IPS-11a (cell line): Measurements from ENCODE around the gene SLC12A5.

Source experiments
- H3K4me3 ChIP-seq: one replicate; pipeline ENCODE4 v1.5.1; 2013; ENCODE audit warnings: low read depth, low read length, control low read depth

Gene SLC12A5

DNA sequence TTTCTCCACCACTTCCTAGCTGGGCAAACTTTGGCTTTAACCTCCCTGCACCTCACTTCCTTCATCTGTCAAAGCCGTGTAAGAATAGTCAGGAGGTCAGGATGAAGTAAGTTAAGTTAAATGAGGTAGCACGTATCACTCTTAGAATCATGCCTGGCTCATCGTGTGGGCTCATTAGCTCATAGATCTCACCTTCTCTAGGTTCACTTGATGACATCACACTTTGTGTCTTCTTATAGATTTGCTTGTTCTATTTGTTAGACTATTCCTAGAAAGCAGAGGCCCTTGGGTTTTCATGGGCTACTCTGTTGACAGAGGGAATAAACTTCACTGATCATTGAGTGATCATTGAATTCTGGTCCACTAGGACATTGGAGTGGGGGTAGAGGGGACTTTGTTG is 72.9 kb downstream of the SLC12A5 start:
- H3K4me3 ChIP-seq = no peak overlapping the region

DNA sequence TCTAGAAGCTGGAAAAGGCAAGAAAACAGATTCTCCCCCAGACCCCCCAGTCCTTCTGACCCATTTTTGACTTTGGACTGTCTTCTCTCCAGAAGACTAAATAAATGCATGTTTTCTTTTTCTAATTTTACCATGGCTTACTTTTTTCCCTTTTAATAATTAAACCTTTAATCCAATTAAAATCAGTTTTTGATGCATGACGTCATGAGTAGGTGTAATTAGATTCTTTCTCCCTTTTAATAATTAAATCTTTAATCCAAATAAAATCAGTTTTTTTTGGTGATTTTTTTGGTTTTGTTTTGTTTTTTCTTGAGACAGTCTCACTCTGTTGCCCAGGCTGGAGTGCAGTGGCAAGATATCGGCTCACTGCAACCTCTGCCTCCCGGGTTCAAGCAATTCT is 73.9 kb downstream of the SLC12A5 start:
- no peak overlapping the region for H3K4me3 ChIP-seq

DNA sequence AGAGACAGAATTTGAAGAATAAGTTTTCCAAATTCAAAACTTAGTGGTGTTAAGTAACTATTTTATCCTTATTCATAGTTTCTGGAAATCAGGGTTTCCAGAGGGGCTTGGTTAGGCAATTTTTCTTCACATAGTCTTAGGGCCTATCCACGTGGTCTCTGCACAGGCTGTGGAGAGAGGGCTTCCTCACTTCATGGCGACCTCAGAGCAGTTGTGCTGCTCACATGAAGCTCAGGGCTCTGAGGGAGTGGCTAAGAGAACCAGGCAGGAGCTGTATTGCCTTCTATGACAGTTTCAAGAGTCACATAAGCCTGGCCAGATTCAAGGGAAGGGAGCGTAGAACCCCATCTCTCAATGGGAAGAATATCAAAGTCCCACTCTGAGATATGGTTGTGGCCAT is 75.2 kb downstream of the SLC12A5 start:
- H3K4me3 ChIP-seq = no peak overlapping the region

DNA sequence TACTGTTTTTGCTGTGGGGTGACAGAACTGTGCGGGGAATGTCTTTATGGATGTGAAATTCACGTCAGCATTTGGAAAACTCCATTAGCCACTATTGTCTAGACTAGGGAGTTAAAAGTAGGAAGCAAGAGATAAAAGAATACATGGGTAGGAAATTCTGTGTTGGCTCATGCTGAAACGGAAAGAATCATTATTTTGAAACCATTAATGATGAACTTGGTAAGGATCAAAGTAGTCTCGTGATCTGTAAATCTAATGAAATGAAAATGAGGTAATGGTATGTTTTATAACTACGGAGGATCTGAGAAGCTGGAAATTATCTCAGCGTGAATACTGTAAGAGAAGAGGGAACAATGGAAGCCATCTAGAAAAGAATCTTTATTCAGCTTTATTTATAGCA is 78.0 kb downstream of the SLC12A5 start:
- no peak overlapping the region for H3K4me3 ChIP-seq

GRCh38 chr20:46108435-46108841 is 79.4 kb downstream of the SLC12A5 start:
- H3K4me3 ChIP-seq = no peak overlapping the region

GRCh38 chr20:46108976-46109375 is 80.0 kb downstream of the SLC12A5 start:
- no peak overlapping the region for H3K4me3 ChIP-seq
